RWPE2 (cell line): ENCODE data around the gene ZC3HAV1.
"Not testable (repeated sequence)": the region's sequence is repeated elsewhere in the genome, so short reads cannot be mapped to it uniquely, and the experiment has no call there.

Experiments
- ATAC-seq: fragments of 200-7000 bp; cut with Tn5 transposase; 3 replicates; pipeline ENCODE4 v1.9.1; 2021; ENCODE audit warnings: low read depth
- DNase-seq: peaks from one replicate; pipeline ENCODE4 v3.0.0-alpha.2; 2020; ENCODE audit warnings: low spot score
- H3K27ac ChIP-seq: fragments of 450-650 bp; 2 replicates; pipeline ENCODE4 v1.5.1; 2017; ENCODE audit warnings: mild to moderate bottlenecking; ENCODE audit not compliant: poor library complexity, severe bottlenecking
- H3K27me3 ChIP-seq: fragments of 250-450 bp; sonication (Bioruptor Pico); 2 replicates; pipeline ENCODE4 v1.5.1; 2021; ENCODE audit warnings: mild to moderate bottlenecking, moderate library complexity; ENCODE audit not compliant: insufficient read depth, poor library complexity, severe bottlenecking
- H3K36me3 ChIP-seq: fragments of 250-450 bp; sonication (Bioruptor Pico); 2 replicates; pipeline ENCODE4 v1.5.1; 2020; ENCODE audit warnings: low read depth, mild to moderate bottlenecking, moderate library complexity
- H3K4me1 ChIP-seq: fragments of 250-450 bp; sonication (Bioruptor Pico); 2 replicates; pipeline ENCODE4 v1.5.1; 2021; ENCODE audit warnings: mild to moderate bottlenecking, moderate library complexity; ENCODE audit not compliant: insufficient read depth, poor library complexity, severe bottlenecking
- H3K4me3 ChIP-seq: fragments of 250-450 bp; sonication (Bioruptor Pico); 2 replicates; pipeline ENCODE4 v1.5.1; 2021; ENCODE audit warnings: mild to moderate bottlenecking, moderate library complexity; ENCODE audit not compliant: severe bottlenecking
- H3K9me3 ChIP-seq: fragments of 250-450 bp; sonication (Bioruptor Pico); 2 replicates; pipeline ENCODE4 v1.5.1; 2021; ENCODE audit warnings: mild to moderate bottlenecking, moderate library complexity; ENCODE audit not compliant: severe bottlenecking
- TF ChIP-seq, protein P1 (sequence below): fragments of 450-650 bp; IDR thresholded peaks from one replicate; pipeline ENCODE4 v1.5.1; 2017; ENCODE audit warnings: mild to moderate bottlenecking, moderate library complexity; ENCODE audit not compliant: poor library complexity, severe bottlenecking

Gene ZC3HAV1

DNA sequence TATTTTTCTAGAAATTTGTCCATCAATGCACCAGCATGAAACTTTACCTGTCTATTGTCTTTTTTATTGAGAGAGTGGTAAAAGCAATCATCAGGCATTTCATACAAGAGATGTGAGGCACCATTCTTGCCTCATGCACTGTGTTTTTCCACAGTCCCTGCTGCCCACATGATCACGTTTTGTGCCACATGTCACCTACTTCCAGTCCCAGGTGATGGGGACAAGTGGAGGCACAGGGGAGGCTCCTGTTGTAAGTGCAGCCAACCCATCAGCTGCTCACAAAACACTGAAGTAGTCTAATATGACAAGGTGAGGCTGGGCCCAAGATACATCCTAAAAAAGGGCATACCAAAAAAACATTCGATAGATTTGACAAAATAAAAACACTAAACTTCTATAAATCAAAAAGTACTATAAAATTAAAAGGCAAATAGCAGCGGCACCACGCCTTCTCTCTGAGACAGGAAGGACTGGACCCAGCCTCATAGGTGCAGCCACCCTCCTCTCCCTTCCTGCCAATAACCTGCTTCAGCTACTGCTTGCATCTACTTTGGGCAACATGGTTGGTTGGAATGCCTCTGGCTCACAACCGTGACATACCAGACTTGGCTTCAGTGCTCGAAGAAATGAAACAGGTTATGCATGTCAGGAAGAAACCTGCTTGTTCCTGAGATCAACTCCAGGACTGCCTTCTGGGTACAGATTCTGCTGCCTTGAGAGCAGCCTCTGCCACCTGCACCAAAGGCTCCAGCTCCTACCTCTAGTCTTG, 76.0 kb downstream of the ZC3HAV1 start:
- H3K4me3 ChIP-seq: no peak overlapping the region
- no peak overlapping the region for H3K27ac ChIP-seq
- H3K27me3 ChIP-seq: no peaks in the 10 kb centered on the region
- H3K36me3 ChIP-seq: peaks cover 60% of the 10 kb centered on the region
- ATAC-seq: no peak
- H3K9me3 ChIP-seq: no peaks in the 10 kb centered on the region
- no peak for DNase-seq
- H3K4me1 ChIP-seq: peaks cover 10% of the 10 kb centered on the region
- TF ChIP-seq, protein P1, sequence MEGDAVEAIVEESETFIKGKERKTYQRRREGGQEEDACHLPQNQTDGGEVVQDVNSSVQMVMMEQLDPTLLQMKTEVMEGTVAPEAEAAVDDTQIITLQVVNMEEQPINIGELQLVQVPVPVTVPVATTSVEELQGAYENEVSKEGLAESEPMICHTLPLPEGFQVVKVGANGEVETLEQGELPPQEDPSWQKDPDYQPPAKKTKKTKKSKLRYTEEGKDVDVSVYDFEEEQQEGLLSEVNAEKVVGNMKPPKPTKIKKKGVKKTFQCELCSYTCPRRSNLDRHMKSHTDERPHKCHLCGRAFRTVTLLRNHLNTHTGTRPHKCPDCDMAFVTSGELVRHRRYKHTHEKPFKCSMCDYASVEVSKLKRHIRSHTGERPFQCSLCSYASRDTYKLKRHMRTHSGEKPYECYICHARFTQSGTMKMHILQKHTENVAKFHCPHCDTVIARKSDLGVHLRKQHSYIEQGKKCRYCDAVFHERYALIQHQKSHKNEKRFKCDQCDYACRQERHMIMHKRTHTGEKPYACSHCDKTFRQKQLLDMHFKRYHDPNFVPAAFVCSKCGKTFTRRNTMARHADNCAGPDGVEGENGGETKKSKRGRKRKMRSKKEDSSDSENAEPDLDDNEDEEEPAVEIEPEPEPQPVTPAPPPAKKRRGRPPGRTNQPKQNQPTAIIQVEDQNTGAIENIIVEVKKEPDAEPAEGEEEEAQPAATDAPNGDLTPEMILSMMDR: no peak

DNA sequence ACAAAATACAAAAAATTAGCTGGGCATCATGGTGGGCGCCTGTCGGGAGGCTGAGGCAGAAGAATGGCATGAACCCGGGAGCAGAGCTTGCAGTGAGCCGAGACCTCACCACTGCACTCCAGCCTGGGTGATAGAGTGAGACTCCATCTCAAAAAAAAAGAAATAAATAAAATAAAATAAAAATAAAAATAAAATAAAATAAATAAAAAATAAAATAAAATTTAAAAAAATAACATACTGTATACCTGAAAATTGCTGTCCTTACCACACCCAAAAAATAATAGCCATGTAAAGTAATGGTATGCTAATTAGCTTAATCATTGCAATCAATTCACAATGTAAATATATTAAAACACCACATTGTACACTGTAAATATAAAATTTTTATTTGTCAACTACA, 77.0 kb downstream of the ZC3HAV1 start:
- no peak overlapping the region for H3K4me3 ChIP-seq
- no peaks in the 10 kb centered on the region for H3K27me3 ChIP-seq
- no peak for DNase-seq
- H3K36me3 ChIP-seq: peaks cover 68% of the 10 kb centered on the region
- H3K4me1 ChIP-seq: peaks cover 10% of the 10 kb centered on the region
- no peak overlapping the region for H3K27ac ChIP-seq
- H3K9me3 ChIP-seq: no peaks in the 10 kb centered on the region
- TF ChIP-seq, protein P1: no peak
- no peak for ATAC-seq

DNA sequence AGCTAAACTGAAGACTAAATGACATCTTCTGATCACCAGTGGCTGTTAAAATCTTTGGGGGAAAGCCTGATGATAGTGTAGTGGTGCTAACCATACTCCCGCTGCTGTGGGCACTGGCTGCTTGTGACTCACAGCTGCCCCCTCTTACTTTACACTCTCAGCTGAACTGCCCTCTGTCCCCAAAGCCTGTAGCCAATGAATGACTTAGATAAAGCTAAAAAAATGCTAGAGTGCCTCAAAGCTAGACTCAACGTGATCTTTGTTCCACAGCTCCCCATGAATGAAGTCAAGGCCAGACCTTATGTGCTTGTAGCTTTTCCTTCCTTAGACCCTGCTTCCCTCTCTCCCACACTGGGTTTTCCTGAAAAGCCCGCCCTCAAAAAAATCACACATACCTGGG, 80.2 kb downstream of the ZC3HAV1 start:
- TF ChIP-seq, protein P1: no peak
- DNase-seq (no peak), ATAC-seq (no peak)
- no peak overlapping the region for H3K4me3 ChIP-seq
- peaks cover 4% of the 10 kb centered on the region for H3K4me1 ChIP-seq
- no peaks in the 10 kb centered on the region for H3K27me3 ChIP-seq
- H3K36me3 ChIP-seq: peaks cover 94% of the 10 kb centered on the region
- H3K27ac ChIP-seq: no peak overlapping the region
- H3K9me3 ChIP-seq: no peaks in the 10 kb centered on the region

DNA sequence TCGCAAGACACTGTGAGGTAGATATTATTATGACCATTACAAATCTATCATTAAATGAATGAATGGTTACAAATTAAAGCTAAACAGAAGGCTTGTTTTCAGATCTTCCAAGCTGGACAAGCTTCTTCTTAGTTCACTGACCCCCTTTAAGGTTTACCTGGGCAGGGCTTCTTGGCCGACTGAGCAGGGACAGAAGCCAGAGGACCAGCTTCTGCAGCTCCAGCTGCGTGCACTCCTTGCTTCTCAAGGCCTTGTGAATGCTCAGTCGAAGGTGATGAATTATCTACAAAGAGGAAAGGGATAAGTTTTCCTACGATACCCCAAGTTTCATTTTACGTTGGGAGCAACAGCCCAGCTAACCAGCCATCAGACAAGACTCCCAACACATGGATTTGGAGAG, 83.0 kb downstream of the ZC3HAV1 start:
- H3K36me3 ChIP-seq: peaks cover 93% of the 10 kb centered on the region

DNA sequence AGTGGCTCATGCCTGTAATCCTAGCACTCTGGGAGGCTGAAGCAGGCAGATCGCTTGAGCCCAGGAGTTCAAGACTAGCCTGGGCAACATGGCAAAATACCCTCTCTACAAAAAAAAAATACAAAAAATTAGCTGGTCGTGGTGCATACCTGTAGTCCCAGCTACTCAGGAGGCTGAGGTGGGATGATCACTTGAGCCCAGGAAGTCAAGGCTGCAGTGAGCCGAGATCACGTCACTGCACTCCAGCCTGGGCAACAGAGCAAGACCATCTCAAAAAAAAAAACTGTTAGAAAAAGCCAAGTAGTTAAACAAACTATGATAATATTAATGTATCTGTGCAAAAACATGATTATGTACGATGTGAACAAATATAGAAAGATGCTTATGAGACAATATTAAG, 83.7 kb downstream of the ZC3HAV1 start:
- not testable (repeated sequence) for H3K4me1 ChIP-seq, ATAC-seq, H3K27ac ChIP-seq, DNase-seq, H3K27me3 ChIP-seq, H3K4me3 ChIP-seq, H3K9me3 ChIP-seq
- H3K36me3 ChIP-seq: peaks cover 90% of the 10 kb centered on the region

More for the DNA sequence above, 83.0 kb downstream of the ZC3HAV1 start:
- DNase-seq (no peak), ATAC-seq (no peak)
- Histone ChIP-seq H3K4me1 (peaks cover 2% of the 10 kb centered on the region), H3K27me3 (no peaks in the 10 kb centered on the region), H3K9me3 (no peaks in the 10 kb centered on the region), H3K27ac (no peak overlapping the region), H3K4me3 (no peak overlapping the region)
- TF ChIP-seq, protein P1: no peak
